Body of pancreas (tissue), 4 donors: ENCODE results near the gene FAM135A. TPM values are rescaled to one million over a fixed set of nuclear protein-coding genes. Genes with fewer than 3 reads are reported as not detected.
"Not testable (repeated sequence)": the region's sequence is repeated elsewhere in the genome, so short reads cannot be mapped to it uniquely, and the experiment has no call there.

ENCODE experiments used
- ATAC-seq: fragments of 150-250 bp; one replicate; pipeline ENCODE4 v1.9.1; 2016
- DNase-seq, 4 donors: peaks; one replicate each; pipeline ENCODE4 v3.0.0-alpha.2; 2019
- H3K27ac ChIP-seq, 4 donors: fragments of 200-600 bp; sonication (generic); 1 replicate in 3 of 4; 2 replicates in 1 of 4; pipeline versions ENCODE4 v1.5.1 to v1.6.1; 2016 to 2019; ENCODE audit warnings: mild to moderate bottlenecking in 1 of 4, mixed read lengths in 1 of 4, moderate library complexity in 1 of 4
- H3K27me3 ChIP-seq, 2 donors: fragments of 200-600 bp; sonication (generic); one replicate each; pipeline ENCODE4 v1.6.0; 2016; ENCODE audit warnings: mild to moderate bottlenecking in 1 of 2
- H3K36me3 ChIP-seq, 2 donors: fragments of 200-600 bp; sonication (generic); replicated peaks in 1 of 2; 2 replicates each; pipeline ENCODE4 v1.5.1; 2016; ENCODE audit warnings: low read depth in 2 of 2; ENCODE audit not compliant: insufficient read depth in 1 of 2
- H3K4me1 ChIP-seq: fragments of 200-600 bp; sonication (generic); one replicate; pipeline ENCODE4 v1.6.0; 2016
- H3K4me3 ChIP-seq, 2 donors: fragments of 200-600 bp; sonication (generic); 1 replicate in 1 of 2; 2 replicates in 1 of 2; pipeline ENCODE4 v1.5.1; 2016 to 2019
- H3K9me3 ChIP-seq, 3 donors: fragments of 200-600 bp; sonication (generic); 1 replicate in 2 of 3; 2 replicates in 1 of 3; pipeline ENCODE4 v1.5.1; 2016
- POLR2A ChIP-seq, 3 donors: fragments of 450-650 bp; IDR thresholded peaks; one replicate each; pipeline ENCODE4 v1.6.1; 2016; ENCODE audit warnings: antibody characterized with exemption in 3 of 3, mild to moderate bottlenecking in 2 of 3
- WGBS, 2 donors: methylation state at CpG; one replicate each; pipeline ENCODE4 v1.1.5; 2017; 5-methylcytosine and 5-hydroxymethylcytosine counted together
- intact Hi-C: fragments of 100-400 bp; cut with DNase I; formaldehyde crosslinking; loops from one replicate; pipeline ENCODE4 v1.15.1; 2023
- total RNA-seq, 2 donors: library from RNA; depleted of rRNA; stranded (reverse); fragments of >200 nt; gene quantifications; one replicate each; pipeline ENCODE4 v1.1.0, GENCODE V29; 2016
- TF ChIP-seq, protein P1 (sequence below), 7 experiments: fragments of 450-650 bp in 4 of 7; fragments of 200-600 bp in 3 of 7; sonication (generic) in 3 of 7; IDR thresholded peaks; one replicate each; pipeline ENCODE4 v1.5.1; 2016 to 2019; ENCODE audit warnings: antibody characterized with exemption in 7 of 7

Gene FAM135A
- total RNA-seq, 2 donors from 2014 or later: 19.4 to 29.3 TPM

DNA sequence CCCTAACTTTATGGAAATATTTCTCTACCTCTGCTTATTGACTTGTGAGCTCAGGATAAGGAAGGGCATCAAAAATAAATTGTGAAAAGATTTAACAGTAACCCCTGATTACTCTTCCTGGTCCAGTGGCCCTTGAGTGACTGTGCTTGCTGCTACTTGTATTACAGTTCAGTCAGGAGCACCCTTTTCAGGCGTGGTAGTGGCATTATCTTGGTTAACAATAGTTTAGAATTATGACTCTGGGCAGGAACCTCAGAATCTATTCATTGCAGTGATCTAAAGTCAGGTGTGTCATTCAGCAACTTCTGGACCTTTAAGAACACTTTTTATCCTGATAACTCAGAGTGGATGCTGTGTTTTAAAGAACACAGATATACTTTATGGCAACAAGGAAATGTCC, 43.4 kb downstream of the FAM135A start:
- intact Hi-C loops: no loop called here
- no peak overlapping the region for H3K4me3 ChIP-seq
- DNase-seq: no peak
- TF ChIP-seq, protein P1, sequence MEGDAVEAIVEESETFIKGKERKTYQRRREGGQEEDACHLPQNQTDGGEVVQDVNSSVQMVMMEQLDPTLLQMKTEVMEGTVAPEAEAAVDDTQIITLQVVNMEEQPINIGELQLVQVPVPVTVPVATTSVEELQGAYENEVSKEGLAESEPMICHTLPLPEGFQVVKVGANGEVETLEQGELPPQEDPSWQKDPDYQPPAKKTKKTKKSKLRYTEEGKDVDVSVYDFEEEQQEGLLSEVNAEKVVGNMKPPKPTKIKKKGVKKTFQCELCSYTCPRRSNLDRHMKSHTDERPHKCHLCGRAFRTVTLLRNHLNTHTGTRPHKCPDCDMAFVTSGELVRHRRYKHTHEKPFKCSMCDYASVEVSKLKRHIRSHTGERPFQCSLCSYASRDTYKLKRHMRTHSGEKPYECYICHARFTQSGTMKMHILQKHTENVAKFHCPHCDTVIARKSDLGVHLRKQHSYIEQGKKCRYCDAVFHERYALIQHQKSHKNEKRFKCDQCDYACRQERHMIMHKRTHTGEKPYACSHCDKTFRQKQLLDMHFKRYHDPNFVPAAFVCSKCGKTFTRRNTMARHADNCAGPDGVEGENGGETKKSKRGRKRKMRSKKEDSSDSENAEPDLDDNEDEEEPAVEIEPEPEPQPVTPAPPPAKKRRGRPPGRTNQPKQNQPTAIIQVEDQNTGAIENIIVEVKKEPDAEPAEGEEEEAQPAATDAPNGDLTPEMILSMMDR (IDR thresholded peaks at IDR 0.05): no peak
- no peak for TF ChIP-seq POLR2A (IDR thresholded peaks at IDR 0.05)
- no peaks in the 10 kb centered on the region for H3K27me3 ChIP-seq
- no peaks in the 10 kb centered on the region for H3K9me3 ChIP-seq
- H3K4me1 ChIP-seq: no peaks in the 10 kb centered on the region
- ATAC-seq: no peak
- 67 to 86% methylated on average over 1 of the region's 1 CpG for WGBS, 2 donors
- no peak overlapping the region for H3K27ac ChIP-seq
- H3K36me3 ChIP-seq: peaks cover 0 to 4% of the 10 kb centered on the region in 2 donors

- intact Hi-C loops: no loop called here
- Histone ChIP-seq H3K27me3 (no peaks in the 10 kb centered on the region), H3K4me1 (peaks cover 3% of the 10 kb centered on the region), H3K36me3 (no peaks in the 10 kb centered on the region), H3K27ac (no peak overlapping the region), H3K4me3 (no peak overlapping the region), H3K9me3 (no peaks in the 10 kb centered on the region)
- no peak for TF ChIP-seq POLR2A (IDR thresholded peaks at IDR 0.05)
- TF ChIP-seq, protein P1 (IDR thresholded peaks at IDR 0.05): no peak
- ATAC-seq (no peak), DNase-seq (no peak)
- 92 to 97% methylated on average over 2 of the region's 2 CpGs for WGBS, 2 donors
Observed at GRCh38 chr6:70459235-70459634, 45.9 kb downstream of the FAM135A start.

DNA sequence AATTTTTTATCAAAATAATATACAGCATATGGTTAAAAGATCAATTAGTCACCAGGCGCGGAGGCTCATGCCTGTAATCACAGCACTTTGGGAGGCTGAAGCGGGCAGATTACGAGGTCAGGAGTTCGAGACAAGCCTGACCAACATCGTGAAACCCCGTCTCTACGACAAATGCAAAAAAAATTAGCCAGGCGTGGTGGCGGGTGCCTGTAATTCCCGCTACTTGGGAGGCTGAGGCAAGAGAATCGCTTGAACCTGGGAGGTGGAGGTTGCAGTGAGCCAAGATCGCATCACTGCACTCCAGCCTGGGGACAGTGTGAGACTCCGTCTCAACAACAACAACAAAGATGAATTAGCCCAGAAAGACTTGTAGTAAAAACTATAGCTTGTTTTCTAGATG, 46.4 kb downstream of the FAM135A start:
- H3K36me3 ChIP-seq, H3K27me3 ChIP-seq, H3K27ac ChIP-seq, DNase-seq, ATAC-seq, H3K9me3 ChIP-seq, H3K4me3 ChIP-seq, H3K4me1 ChIP-seq, intact Hi-C loops: not testable (repeated sequence)
- WGBS, 2 donors: 95 to 97% methylated on average over 14 of the region's 14 CpGs

DNA sequence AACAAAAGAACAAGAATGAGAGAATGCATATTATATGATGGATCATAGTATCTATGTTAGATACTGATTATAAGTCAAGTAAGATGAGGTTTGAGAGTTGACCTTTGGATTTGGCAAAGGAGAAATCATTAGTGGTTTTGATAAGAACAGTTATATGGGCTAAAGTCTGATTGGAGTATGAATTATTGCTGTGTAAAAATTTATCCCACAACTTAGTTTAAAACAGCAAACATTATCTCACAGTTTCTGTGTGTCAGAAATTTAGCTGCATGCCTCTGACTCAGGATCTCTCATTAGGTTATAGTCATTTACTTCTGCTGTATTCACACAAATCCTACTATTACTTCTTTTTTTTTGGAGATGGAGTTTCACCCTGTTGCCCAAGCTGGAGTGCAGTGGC, 56.7 kb downstream of the FAM135A start:
- DNase-seq: no peak
- Histone ChIP-seq H3K9me3 (no peaks in the 10 kb centered on the region), H3K4me3 (no peak overlapping the region), H3K36me3 (no peaks in the 10 kb centered on the region), H3K27ac (no peak overlapping the region), H3K4me1 (no peaks in the 10 kb centered on the region), H3K27me3 (no peaks in the 10 kb centered on the region)
- TF ChIP-seq, protein P1 (IDR thresholded peaks at IDR 0.05): no peak
- TF ChIP-seq POLR2A (IDR thresholded peaks at IDR 0.05): no peak
- ATAC-seq: no peak
- intact Hi-C loops: no loop called here

DNA sequence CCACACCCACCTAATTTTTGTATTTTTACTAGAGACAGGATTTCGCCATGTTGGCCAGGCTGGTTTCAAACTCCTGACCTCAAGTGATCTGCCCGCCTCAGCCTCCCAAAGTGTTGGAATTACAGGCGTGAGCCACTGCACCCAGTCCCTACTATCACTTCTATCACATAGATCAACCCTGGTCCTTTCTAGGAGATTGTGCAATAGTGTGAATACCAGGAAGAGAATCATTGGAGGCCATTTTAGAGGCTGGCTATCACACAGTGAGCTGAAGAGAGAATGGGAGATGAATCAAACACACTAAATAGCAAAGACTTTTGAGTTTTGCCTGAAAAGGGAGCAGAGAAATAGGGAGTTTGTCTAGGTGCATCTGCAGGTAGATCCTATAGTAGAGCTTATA, 57.2 kb downstream of the FAM135A start:
- H3K4me3 ChIP-seq, ATAC-seq, intact Hi-C loops, H3K36me3 ChIP-seq, H3K9me3 ChIP-seq, H3K4me1 ChIP-seq, H3K27ac ChIP-seq, H3K27me3 ChIP-seq, DNase-seq: not testable (repeated sequence)
- WGBS, 2 donors: 96 to 98% methylated on average over 3 of the region's 3 CpGs

DNA sequence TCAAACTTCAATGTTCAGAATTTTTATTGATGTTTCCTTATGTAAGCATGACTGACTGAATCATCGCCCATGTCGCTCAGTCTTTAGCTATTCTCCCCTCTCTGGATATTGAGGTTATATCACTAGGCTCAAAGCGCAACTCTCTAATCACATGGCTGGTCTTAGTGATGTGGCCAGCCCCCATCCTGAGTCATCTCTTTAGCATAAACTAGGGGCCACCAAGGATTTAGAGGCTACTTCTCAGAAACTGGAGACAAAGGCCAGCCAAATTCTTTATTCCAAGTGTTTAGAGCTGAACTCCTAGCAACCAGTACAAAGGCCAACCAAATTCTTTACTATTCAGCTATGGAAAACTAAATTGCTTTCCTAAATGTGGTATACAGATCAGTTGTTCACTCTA, 61.4 kb downstream of the FAM135A start:
- intact Hi-C loops: no loop called here
- Histone ChIP-seq H3K4me3 (no peak overlapping the region), H3K27ac (no peak overlapping the region), H3K4me1 (no peaks in the 10 kb centered on the region), H3K36me3 (peaks cover 0 to 3% of the 10 kb centered on the region in 2 donors), H3K9me3 (no peaks in the 10 kb centered on the region), H3K27me3 (no peaks in the 10 kb centered on the region)
- DNase-seq (no peak), ATAC-seq (no peak)
- TF ChIP-seq, protein P1 (IDR thresholded peaks at IDR 0.05): no peak
- no peak for TF ChIP-seq POLR2A (IDR thresholded peaks at IDR 0.05)
- 96 to 100% methylated on average over 3 of the region's 3 CpGs for WGBS, 2 donors
